Heart right ventricle (tissue), 16 donors: Measurements from ENCODE around the gene RNASET2. TPM values are rescaled to one million over a fixed set of nuclear protein-coding genes. Genes with fewer than 3 reads are reported as not detected.
A peak's percentile ranks its signal among the peaks of the same experiment; 100 is the strongest.

ENCODE experiments used
- ATAC-seq, 8 donors: fragments of 200-7000 bp; cut with Tn5 transposase; one replicate each; pipeline ENCODE4 v1.9.1; 2020; ENCODE audit warnings: mild to moderate bottlenecking in 8 of 8, moderate library complexity in 8 of 8, moderate number of reproducible peaks in 1 of 8
- DNase-seq, 2 donors: peaks; one replicate each; pipeline ENCODE4 v3.0.0-alpha.2; 2020
- H3K27ac ChIP-seq, 10 donors: fragments of 200-600 bp; sonication (generic) in 2 of 10; one replicate each; pipeline versions ENCODE4 v1.5.0 to v1.8.0; 2020 to 2022; ENCODE audit warnings: mild to moderate bottlenecking in 3 of 10
- H3K27me3 ChIP-seq, 7 donors: fragments of 200-600 bp; one replicate each; pipeline ENCODE4 v1.8.0; 2021 to 2022; ENCODE audit warnings: mild to moderate bottlenecking in 2 of 7
- H3K36me3 ChIP-seq, 9 donors: fragments of 200-600 bp; sonication (generic) in 1 of 9; one replicate each; pipeline versions ENCODE4 v1.5.0 to v1.8.0; 2020 to 2022; ENCODE audit warnings: mild to moderate bottlenecking in 2 of 9
- H3K4me1 ChIP-seq, 9 donors: fragments of 200-600 bp; sonication (generic) in 1 of 9; one replicate each; pipeline versions ENCODE4 v1.5.0 to v1.8.0; 2020 to 2022; ENCODE audit warnings: mild to moderate bottlenecking in 4 of 9
- H3K4me3 ChIP-seq, 10 donors: fragments of 200-600 bp; sonication (generic) in 2 of 10; one replicate each; pipeline versions ENCODE4 v1.5.0 to v1.8.0; 2020 to 2022; ENCODE audit warnings: mild to moderate bottlenecking in 7 of 10, moderate library complexity in 2 of 10
- H3K9me3 ChIP-seq, 11 donors: fragments of 200-600 bp in 10 of 11; sonication (generic) in 2 of 11; one replicate each; pipeline versions ENCODE4 v1.5.0 to v1.8.0; 2013 to 2022; ENCODE audit warnings: mild to moderate bottlenecking in 2 of 11, control low read depth in 1 of 11, moderate library complexity in 1 of 11
- CTCF ChIP-seq, 9 donors: fragments of 200-600 bp; sonication (generic) in 2 of 9; IDR thresholded peaks; one replicate each; pipeline versions ENCODE4 v1.5.0 to v1.8.0; 2021 to 2022; ENCODE audit warnings: antibody characterized with exemption in 9 of 9, mild to moderate bottlenecking in 5 of 9, moderate library complexity in 1 of 9
- WGBS, 2 donors: extraction: QIAGEN DNeasy Blood & Tissue Kit; methylation state at CpG; one replicate each; pipeline ENCODE4 v1.1.7; 2013; ENCODE audit warnings: inconsistent platforms in 1 of 2; 5-methylcytosine and 5-hydroxymethylcytosine counted together
- intact Hi-C, 10 donors: fragments of 100-400 bp; cut with DNase I; formaldehyde crosslinking; loops; one replicate each; pipeline versions ENCODE4 v1.11.1 to v1.14.2; 2022
- polyA plus RNA-seq, 2 donors: library from polyadenylated mRNA; stranded (reverse); fragments of 200-250 nt; gene quantifications; one replicate each; pipeline ENCODE4 v1.2.3, GENCODE V29; 2013
- total RNA-seq, 10 donors: library from RNA; stranded (reverse); fragmentation: NEBNext Ultra II Directional in 3 of 10; extraction: Animal tissue kit (Norgen Biotek cat#: 25700) in 3 of 10; gene quantifications; one replicate each; pipeline versions ENCODE4 v1.2.1 to v1.2.4, GENCODE V29; 2021 to 2023
- donor health status: Arrhythmogenic right ventricular cardiomyopathy.
- donor health status: ischemic (EF 13 %, LVEDD 7.1; RV severe dilation, severe dysfunction).
- donor health status: healthy with polysubstance abuse.
- donor health status: DM: no; HTN: yes; CAD: no.
- donor health status: DM: no; HTN: no; CAD: no.
- donor health status: ischemic (EF 25% LVEDD 6.9; RV normal size, moderate dysfunction).
- donor health status: ischemic (EF 25% LVEDD 5.7; RV mildly dilated, moderate dysfunction).
- donor health status: healthy.
- donor health status: DM: yes; HTN: yes; CAD: no.
- donor health status: Ischemic cardiomyopathy.
- donor health status: ischemic (EF 35%, LVEDD 5.7; RV mildly dilated, moderate dysfunction).
- donor health status: nonischemic (EF 11% LVEDD 7.7; RV severe dilation, severe dysfunction).
- donor health status: DM: yes; HTN: yes; CAD: no.
- donor health status: PGD.
- donor health status: ischemic (EF 29% LVEDD 5.4; RV normal size, mild dysfunction).
- donor health status: nonischemic (EF 23%, LVEDD 6.1; RV moderate dilation, normal function).

Gene RNASET2
- total and polyA plus RNA-seq, 12 donors, result 7.1 to 44.3 (median 12.1) TPM

- intact Hi-C loops, result loop anchor here in 4 of 10 donors (5.0 to 10.0 kb wide), 2 partner anchors 40 to 172 kb away; partner anchors contain the start of gene CEP43 (in 3 of the 4)
- no peaks in the 10 kb centered on the region for H3K9me3 ChIP-seq
- H3K27me3 ChIP-seq, result no peaks in the 10 kb centered on the region
- H3K27ac ChIP-seq, result peak overlapping the region; percentile 38 to 95 (median 78)
- 14 to 17% methylated on average over 26 of the region's 26 CpGs for WGBS, 2 donors
- peak overlapping the region; percentile 63 to 95 (median 84) for H3K4me3 ChIP-seq
- peaks cover 7 to 54% (median 20%) of the 10 kb centered on the region in 9 donors for H3K4me1 ChIP-seq
- DNase-seq, result peak; percentile 32 to 67
- no peak for TF ChIP-seq CTCF (IDR thresholded peaks at IDR 0.05)
- peak; percentile 26 to 63 (median 45) for ATAC-seq
- peaks cover 0 to under 1% (median 0%) of the 10 kb centered on the region in 9 donors for H3K36me3 ChIP-seq
Observed at GRCh38 chr6:166957087-166957804, 896 bp upstream of the RNASET2 start.

- H3K36me3 ChIP-seq, result peaks cover 0 to 12% (median 0%) of the 10 kb centered on the region in 9 donors
- peaks cover 7 to 65% (median 20%) of the 10 kb centered on the region in 9 donors for H3K4me1 ChIP-seq
- intact Hi-C loops, result loop anchor here in 4 of 10 donors (5.0 to 10.0 kb wide), 2 partner anchors 41 to 171 kb away; partner anchors contain the start of gene CEP43 (in 3 of the 4)
- ATAC-seq (peak; percentile 10 to 68 (median 26)), DNase-seq (no peak)
- H3K9me3 ChIP-seq, result no peaks in the 10 kb centered on the region
- TF ChIP-seq CTCF (IDR thresholded peaks at IDR 0.05), result no peak
- WGBS, 2 donors, result 0 to 2% methylated on average over 45 to 54 of the region's 54 CpGs
- peak overlapping the region; percentile 63 to 95 (median 84) for H3K4me3 ChIP-seq
- peak overlapping the region in 9 of 10 donors; percentile 35 to 95 (median 76) for H3K27ac ChIP-seq
- H3K27me3 ChIP-seq, result no peaks in the 10 kb centered on the region
Observed at GRCh38 chr6:166955865-166956443, 396 bp downstream of the RNASET2 start.

GRCh38 chr6:166955121-166955864 lies 1.1 kb downstream of the RNASET2 start:
- H3K27ac ChIP-seq, result peak overlapping the region in 9 of 10 donors; percentile 35 to 95 (median 76)
- H3K9me3 ChIP-seq, result no peaks in the 10 kb centered on the region
- intact Hi-C loops, result loop anchor here in 4 of 10 donors (5.0 to 10.0 kb wide), 2 partner anchors 42 to 170 kb away; partner anchors contain the start of gene CEP43 (in 3 of the 4)
- peaks cover 7 to 71% (median 23%) of the 10 kb centered on the region in 9 donors for H3K4me1 ChIP-seq
- TF ChIP-seq CTCF (IDR thresholded peaks at IDR 0.05), result no peak
- no peak for ATAC-seq
- no peaks in the 10 kb centered on the region for H3K27me3 ChIP-seq
- peak in 1 of 2 donors; percentile 24 for DNase-seq
- H3K4me3 ChIP-seq, result peak overlapping the region; percentile 63 to 95 (median 84)
- 66 to 68% methylated on average over 52 of the region's 52 CpGs for WGBS, 2 donors
- peaks cover 0 to 12% (median 0%) of the 10 kb centered on the region in 9 donors for H3K36me3 ChIP-seq
